ENCODE measurements around the gene TMEM201.

The TMEM201 gene

DNA sequence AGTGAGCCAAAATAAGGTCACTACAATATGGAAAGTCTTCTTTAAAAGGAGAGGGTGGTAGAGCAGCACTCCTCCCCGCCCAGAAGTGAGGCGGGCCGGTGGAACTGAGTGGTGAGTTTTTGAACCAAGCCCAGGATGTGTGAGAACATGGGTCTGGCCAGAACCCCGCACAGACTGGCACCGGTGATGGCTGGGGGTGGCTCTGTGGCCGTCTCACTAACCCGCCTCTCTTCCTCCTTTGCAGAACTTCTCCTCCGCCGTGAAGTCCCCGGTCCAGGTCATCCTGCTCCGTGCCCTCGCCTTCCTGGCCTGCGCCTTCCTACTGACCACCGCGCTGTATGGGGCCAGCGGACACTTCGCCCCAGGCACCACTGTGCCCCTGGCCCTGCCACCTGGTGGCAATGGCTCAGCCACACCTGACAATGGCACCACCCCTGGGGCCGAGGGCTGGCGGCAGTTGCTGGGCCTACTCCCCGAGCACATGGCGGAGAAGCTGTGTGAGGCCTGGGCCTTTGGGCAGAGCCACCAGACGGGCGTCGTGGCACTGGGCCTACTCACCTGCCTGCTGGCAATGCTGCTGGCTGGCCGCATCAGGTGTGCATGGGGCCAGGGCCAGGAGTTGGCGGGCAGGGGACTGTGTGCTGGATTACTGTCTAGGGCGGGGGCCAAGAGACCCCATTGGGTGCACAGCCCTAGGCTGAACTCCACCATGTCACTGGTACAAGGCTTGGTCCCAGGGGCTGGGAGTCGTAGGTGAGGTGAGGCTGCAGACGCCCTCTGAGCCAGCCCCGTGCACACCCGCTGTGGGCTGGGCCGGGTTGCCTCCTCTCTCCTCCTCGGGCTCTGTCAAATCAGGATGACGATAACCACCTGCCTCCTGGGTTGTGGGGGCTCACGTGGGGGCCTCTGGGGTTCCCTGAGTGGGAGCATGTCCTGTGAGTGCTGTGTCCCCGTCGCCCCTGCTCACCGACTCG lies 12.4 kb downstream of the TMEM201 start:
- no peak for DNase-seq

DNA sequence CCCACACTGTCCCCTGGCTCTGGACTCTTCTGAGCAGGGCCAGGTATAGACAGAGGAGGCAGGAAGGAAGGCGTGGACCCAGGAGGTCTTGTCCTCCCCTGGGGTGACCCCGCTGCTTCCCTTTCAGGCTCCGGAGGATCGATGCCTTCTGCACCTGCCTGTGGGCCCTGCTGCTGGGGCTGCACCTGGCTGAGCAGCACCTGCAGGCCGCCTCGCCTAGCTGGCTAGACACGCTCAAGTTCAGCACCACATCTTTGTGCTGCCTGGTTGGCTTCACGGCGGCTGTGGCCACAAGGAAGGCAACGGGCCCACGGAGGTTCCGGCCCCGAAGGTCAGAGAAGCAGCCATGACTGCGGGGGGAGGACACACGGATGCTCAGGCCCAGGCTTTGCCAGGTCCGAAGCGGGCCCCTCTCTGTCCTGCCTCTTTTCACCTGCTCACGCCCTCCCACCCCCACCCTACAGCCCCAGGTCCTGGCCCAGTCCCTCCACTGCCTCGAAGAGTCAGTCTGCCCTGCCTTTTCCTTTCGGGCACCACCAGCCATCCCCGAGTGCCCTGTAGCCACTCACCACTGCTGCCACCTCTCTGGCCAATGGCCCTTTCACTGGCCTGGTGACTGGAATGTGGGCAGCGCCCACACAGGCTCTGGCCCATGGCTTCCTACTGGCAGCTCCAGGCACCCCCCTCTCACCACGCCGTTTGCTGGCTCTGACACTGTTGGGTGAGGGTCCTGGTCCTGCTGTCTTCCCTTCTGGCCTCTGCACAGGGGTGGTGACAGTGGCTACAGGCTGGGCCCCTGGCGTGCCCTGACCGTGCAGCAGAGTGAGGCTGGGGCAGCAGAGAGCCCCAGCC lies 13.5 kb downstream of the TMEM201 start:
- DNase-seq = no peak
- TF ChIP-seq POLR2A (IDR thresholded peaks at IDR 0.05; ENCODE audit: low read length) (no peak), GATA1 (IDR thresholded peaks at IDR 0.05; ENCODE audit: low read depth, low read length) (no peak)

More for the DNA sequence above, 12.4 kb downstream of the TMEM201 start:
- no peak for TF ChIP-seq POLR2A (IDR thresholded peaks at IDR 0.05; ENCODE audit: low read length)
- no peak for TF ChIP-seq GATA1 (IDR thresholded peaks at IDR 0.05; ENCODE audit: low read depth, low read length)

DNA sequence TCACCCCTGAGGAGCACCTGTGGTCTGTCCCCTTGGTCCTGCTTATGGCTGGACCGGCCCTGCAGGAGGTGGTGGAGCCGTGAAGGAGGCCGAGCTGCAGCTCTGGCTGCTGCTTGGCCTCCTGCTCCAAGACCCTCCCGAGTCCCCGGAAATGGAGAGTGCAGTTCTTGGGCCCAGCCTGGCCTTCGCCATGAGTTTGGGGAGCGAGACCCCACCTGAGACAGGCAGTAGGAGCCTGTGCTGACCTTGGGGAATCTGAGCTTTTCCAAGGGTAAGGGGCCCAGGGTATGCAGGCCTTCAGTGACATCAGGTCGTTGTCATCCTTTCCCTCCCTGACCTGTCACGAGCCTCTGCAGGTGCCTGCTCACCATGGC lies 14.1 kb downstream of the TMEM201 start:
- no peak for DNase-seq
- TF ChIP-seq GATA1 (IDR thresholded peaks at IDR 0.05; ENCODE audit: low read depth, low read length) (no peak), POLR2A (IDR thresholded peaks at IDR 0.05; ENCODE audit: low read length) (no peak)

DNA sequence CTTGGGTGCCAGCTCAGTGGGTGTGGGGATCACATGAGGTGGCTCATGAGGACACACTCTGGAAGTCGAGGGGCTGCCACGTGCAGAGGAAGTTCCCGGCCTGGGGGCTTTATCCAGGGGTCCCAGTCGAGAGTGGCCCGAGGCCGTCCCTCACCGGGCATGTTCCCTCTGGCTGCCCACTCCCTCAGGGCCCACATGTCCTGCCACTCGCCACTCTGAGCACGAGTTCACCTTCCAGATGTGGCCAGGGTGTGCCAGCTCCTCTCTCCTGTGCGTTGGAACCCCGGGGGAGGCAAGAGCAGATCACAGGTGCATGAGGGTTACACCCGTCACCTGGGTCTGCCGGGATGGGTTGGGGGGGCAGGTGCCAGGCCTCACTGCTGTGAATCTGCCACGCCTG lies 14.6 kb downstream of the TMEM201 start:
- DNase-seq = no peak
- TF ChIP-seq POLR2A (IDR thresholded peaks at IDR 0.05; ENCODE audit: low read length) (no peak), GATA1 (IDR thresholded peaks at IDR 0.05; ENCODE audit: low read depth, low read length) (no peak)

DNA sequence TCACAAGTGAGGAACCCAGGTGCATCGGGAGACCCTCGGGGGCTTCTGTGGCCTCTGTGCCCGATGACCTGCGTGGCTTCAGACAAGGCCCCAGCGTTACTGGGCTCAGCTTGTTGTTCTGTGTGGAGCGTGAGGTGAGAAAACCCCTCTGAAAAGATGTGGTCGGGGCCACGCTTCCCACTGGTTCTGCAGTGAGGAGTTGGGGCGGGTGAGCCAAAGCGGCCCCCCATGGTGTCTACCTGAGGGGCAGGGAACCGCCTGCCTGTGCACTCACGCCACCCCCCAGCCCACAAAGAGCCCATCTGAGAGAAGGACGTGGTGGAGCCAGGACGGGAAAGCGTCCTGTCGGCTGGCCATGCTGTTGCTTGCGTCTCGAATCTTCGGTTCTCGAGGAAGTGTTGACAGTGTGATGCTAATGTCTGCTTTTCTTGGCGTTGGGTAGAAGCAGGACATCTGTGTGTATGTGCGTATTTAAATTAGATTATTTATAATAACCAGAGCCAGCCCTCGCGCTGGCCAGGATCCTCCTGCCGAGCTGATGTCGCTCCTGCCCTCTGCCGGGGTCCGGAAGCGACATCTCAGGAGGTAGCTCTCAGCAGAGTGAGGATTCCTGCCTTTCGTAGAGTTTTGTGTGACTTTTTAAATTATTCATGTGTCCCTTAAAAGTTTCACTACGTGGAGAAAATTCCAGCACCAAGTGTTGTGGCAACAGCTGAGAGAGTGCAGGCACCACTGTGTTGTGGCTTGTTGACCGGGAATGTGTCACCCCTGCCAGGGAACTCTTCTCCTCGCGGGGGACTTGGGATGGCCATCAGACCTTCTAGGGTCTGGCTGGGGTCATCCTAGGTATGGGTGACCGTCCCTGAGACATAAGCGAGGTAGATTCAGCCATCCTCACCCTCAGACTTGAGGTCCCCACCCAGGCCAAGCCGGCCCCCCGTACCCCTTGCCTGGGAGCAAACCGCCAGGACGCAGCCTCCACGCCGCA lies 15.3 kb downstream of the TMEM201 start:
- DNase-seq = no peak
- TF ChIP-seq GATA1 (IDR thresholded peaks at IDR 0.05; ENCODE audit: low read depth, low read length) = no peak
- no peak for TF ChIP-seq POLR2A (IDR thresholded peaks at IDR 0.05; ENCODE audit: low read length)

DNA sequence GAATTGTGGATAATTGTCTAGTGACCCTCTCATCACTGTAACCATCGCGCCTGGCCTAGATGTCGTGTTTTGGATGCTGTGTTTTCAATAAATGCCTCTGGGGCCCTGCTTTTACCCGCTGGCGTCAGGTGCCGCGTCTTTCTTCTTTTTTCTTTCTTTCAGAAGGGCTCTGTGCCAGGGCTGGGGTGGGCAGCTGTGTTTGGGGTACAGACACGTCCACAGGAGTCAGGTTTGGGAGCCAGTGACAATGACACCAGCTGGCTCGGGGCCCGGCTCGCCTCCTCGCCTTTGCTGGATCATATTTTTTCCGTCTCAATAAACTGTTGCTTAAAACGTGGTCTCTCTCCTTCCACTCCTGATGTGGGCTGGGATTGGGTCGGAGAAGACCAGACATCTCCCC lies 16.1 kb downstream of the TMEM201 start:
- no peak for DNase-seq

DNA sequence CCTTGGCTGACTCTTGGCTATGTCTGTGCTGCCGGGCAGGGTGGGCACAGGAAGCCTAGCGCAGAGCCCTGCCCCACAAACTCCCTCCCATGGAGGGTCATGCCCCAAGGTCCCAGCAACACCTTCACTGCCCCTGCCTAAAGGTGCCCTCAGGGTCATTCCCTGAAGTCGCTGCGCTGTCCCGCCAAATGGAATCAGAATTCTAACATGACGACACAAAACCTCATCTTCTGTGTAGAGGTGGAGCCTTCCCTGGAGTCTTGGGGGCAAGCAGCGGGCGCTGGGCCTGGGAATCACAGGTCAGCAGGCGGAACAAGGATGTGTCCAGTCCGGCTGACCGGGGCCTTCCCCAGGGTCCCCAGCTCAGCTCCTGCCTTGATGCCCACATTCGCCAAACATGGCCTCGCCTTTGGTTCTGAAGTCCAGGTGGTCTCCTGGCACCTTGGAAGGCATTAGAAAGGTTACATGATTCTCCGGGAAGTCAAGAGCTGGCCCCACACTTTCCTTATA lies 17.3 kb downstream of the TMEM201 start:
- DNase-seq = no peak
- no peak for TF ChIP-seq GATA1 (IDR thresholded peaks at IDR 0.05; ENCODE audit: low read depth, low read length)
- no peak for TF ChIP-seq POLR2A (IDR thresholded peaks at IDR 0.05; ENCODE audit: low read length)

More for the DNA sequence above, 16.1 kb downstream of the TMEM201 start:
- no peak for TF ChIP-seq POLR2A (IDR thresholded peaks at IDR 0.05; ENCODE audit: low read length)
- no peak for TF ChIP-seq GATA1 (IDR thresholded peaks at IDR 0.05; ENCODE audit: low read depth, low read length)

DNA sequence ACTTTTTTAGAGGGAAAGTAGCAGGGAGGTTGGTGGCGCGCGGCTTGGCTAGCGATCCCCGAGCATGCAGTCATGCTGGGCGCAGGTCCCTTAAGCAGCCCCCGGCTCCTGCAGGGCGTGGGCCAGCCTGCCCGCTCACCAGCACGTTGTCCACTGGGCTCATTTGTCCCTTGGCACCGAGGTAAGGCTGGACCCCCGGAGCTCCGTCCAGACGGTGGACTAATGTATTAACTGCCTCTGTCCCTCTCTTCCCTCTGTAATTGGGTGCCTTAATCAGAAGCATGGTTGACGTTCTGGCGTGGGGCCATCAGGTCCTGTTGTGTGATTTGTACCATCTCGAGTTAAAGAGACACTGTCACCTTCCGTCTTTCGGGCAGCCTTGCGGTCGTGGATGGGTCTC lies 17.7 kb downstream of the TMEM201 start:
- no peak for DNase-seq
- no peak for TF ChIP-seq POLR2A (IDR thresholded peaks at IDR 0.05; ENCODE audit: low read length)
- TF ChIP-seq GATA1 (IDR thresholded peaks at IDR 0.05; ENCODE audit: low read depth, low read length) = no peak

DNA sequence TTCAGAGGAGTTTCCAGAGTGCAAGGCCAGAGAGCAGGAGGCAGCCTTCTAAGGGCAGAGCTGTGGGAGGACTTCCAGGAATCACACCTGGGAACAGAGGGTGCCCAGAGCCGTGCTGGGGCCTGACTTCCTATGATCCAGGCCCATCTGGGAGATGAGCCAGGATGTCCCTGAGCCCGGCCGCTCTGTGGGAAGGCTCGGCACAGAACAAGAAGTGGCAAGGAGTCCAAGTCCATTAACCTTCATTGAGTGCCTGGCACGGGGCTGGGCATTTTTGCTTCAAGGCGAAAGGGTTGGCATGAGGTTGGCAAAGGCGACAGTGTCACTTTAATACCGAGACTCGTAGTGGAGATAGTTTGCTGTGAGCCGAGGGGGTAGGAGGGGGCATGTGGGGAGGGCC lies 18.2 kb downstream of the TMEM201 start:
- TF ChIP-seq POLR2A (IDR thresholded peaks at IDR 0.05; ENCODE audit: low read length) (no peak), GATA1 (IDR thresholded peaks at IDR 0.05; ENCODE audit: low read depth, low read length) (no peak)
- no peak for DNase-seq

DNA sequence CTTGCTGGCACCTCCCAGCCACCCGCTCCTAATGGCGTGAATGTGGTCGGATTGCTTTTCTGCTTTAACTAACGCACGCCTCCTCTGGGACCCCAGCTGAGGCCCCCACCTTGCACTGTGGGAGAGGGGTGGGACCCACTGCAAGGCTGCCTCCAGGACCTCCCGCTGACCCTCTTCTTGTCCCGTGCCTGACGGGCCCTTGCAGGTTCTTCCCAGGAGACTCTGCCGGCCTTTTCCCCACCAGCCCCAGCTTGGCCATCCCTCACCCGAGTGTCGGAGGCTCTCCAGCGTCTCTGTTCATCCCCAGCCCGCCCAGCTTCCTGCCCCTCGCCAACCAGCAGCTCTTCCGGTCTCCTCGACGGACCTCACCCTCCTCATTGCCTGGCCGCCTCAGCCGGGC lies 18.6 kb downstream of the TMEM201 start:
- DNase-seq = no peak
- no peak for TF ChIP-seq GATA1 (IDR thresholded peaks at IDR 0.05; ENCODE audit: low read depth, low read length)
- no peak for TF ChIP-seq POLR2A (IDR thresholded peaks at IDR 0.05; ENCODE audit: low read length)

DNA sequence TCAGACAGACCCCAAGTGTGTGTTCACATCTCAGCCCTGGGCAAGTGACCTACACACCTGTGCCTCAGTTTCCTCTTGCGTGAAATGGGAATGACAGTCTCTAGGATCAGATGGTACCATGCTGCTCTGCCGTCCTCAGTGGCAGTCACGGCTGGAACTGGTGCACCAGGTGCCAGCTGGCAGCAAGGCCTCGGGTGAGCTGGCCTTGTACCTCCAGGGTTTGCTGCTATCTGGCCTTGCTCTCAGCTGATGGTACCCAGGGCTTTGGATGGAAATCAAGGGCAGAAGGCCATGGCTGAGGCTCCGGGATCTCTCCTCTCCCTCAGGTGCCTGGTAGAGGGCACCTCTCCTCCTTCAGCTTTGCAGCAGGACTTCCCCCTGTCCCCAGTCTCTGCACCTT lies 21.3 kb downstream of the TMEM201 start:
- TF ChIP-seq GATA1 (IDR thresholded peaks at IDR 0.05; ENCODE audit: low read depth, low read length) = no peak
- no peak for TF ChIP-seq POLR2A (IDR thresholded peaks at IDR 0.05; ENCODE audit: low read length)
- DNase-seq = no peak

DNA sequence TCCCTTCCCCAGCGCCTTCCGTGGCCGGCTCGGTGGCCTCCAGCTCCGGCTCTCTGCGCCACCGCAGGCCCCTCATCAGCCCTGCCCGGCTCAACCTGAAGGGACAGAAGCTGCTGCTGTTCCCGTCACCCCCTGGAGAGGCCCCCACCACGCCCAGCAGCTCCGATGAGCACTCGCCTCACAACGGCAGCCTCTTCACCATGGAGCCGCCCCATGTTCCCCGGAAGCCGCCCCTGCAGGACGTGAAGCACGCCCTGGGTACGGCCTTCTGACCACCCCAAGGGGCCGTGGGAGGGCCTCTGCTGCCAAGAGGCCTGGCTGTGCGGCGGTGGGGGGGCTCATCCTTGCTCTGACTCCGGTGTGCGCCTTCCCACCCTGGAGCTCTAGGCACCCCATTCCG lies 21.8 kb downstream of the TMEM201 start:
- DNase-seq = no peak
- TF ChIP-seq POLR2A (IDR thresholded peaks at IDR 0.05; ENCODE audit: low read length) (no peak), GATA1 (IDR thresholded peaks at IDR 0.05; ENCODE audit: low read depth, low read length) (no peak)

DNA sequence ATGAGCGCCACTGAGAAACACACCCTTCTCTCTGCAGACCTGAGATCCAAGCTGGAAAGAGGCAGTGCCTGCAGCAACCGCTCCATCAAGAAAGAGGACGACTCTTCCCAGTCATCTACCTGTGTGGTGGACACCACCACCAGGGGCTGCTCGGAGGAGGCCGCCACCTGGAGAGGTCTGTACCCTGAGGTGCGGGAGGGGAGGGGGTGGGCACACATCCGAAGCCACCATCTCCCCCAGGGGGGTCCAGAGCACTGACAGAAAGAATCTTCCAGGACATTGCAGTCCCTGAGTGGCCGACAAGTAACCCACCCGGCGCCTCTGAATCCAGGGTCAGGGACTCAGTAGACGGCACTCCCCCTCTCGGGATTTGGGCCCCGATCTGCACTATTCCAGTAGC lies 23.0 kb downstream of the TMEM201 start:
- TF ChIP-seq POLR2A (IDR thresholded peaks at IDR 0.05; ENCODE audit: low read length) (no peak), GATA1 (IDR thresholded peaks at IDR 0.05; ENCODE audit: low read depth, low read length) (no peak)
- DNase-seq = no peak
